GM12891 (cell line): ENCODE results near the gene ROCK1.

Experiments used
- POLR2A ChIP-seq: IDR thresholded peaks from 2 replicates; pipeline ENCODE4 v1.6.1; 2011; ENCODE audit warnings: low read depth, low read length, control low read depth
- POLR2AphosphoS5 ChIP-seq: IDR thresholded peaks from 2 replicates; pipeline ENCODE4 v1.6.1; 2011; ENCODE audit warnings: low read depth, low read length, control low read depth

- no peak for TF ChIP-seq POLR2A
- TF ChIP-seq POLR2AphosphoS5: no peak
These were observed 64.5 kb downstream of the ROCK1 start for GRCh38 chr18:21047126-21047525.
